Middle frontal gyrus (tissue), 1 donor: Measurements from ENCODE around the gene ACADSB.

Source experiments
- DNase-seq: peaks from one replicate; pipeline ENCODE4 v3.0.0-alpha.2; 2015; ENCODE audit warnings: low spot score; ENCODE audit errors: extremely low spot score

The ACADSB gene

GRCh38 chr10:123008355-123009104 is at the start of gene ACADSB, which contains the start of gene IKZF5:
Gene ACADSB (plus strand): TSS chr10:123009006. CDS start chr10:123009030, 24 bp downstream.
Gene IKZF5 (minus strand): TSS chr10:123008795. CDS start chr10:122998625, 10,170 bp downstream.
- DNase-seq = peak; percentile 91

GRCh38 chr10:122962405-122962804 is 46.4 kb upstream of the ACADSB start:
- no peak for DNase-seq

DNA sequence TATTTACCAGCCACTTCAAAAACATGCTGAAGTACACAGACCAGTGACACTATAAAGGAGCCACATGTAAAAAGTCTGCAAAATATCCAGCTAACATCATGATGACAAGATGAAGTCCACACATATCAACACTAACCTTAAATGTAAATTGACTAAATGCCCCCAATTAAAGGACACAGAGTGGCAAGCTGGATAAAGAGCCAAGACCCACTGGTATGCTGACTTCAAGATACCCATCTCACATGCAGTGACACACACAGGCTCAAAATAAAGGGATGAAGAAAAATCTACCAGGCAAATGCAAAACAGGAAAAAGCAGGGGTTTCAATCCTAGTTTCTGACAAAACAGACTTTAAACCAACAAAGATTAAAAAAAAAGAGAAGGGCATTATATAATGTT is 41.9 kb upstream of the ACADSB start:
- DNase-seq = no peak

GRCh38 chr10:122968698-122969097 is 40.1 kb upstream of the ACADSB start:
- no peak for DNase-seq

- no peak for DNase-seq
These were observed 34.8 kb upstream of the ACADSB start for GRCh38 chr10:122974023-122974422.

DNA sequence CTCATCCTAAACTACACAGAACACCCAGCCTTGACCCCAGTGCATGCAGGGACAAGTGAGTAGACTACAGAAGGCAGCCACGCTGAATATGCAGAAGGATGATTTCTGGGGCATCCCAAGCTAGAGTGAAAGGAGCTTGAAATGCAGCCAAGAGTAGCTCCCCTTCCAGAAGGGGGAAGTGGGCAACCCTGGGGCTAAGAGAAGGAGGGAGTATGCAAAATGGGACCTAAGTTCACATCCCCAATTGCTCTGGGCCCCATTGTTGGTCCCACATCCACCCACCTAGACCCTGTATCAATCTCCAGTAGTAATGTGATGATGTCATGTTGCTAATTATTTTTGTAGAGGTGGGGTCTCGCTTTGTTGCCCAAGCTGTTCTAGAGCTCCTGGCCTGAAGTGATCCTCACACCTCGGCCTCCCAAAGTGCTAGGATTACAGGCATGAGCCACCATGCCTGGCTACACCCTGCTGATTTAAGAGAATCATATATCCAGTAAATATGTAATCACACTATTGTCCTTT is 34.2 kb upstream of the ACADSB start:
- DNase-seq = no peak

DNA sequence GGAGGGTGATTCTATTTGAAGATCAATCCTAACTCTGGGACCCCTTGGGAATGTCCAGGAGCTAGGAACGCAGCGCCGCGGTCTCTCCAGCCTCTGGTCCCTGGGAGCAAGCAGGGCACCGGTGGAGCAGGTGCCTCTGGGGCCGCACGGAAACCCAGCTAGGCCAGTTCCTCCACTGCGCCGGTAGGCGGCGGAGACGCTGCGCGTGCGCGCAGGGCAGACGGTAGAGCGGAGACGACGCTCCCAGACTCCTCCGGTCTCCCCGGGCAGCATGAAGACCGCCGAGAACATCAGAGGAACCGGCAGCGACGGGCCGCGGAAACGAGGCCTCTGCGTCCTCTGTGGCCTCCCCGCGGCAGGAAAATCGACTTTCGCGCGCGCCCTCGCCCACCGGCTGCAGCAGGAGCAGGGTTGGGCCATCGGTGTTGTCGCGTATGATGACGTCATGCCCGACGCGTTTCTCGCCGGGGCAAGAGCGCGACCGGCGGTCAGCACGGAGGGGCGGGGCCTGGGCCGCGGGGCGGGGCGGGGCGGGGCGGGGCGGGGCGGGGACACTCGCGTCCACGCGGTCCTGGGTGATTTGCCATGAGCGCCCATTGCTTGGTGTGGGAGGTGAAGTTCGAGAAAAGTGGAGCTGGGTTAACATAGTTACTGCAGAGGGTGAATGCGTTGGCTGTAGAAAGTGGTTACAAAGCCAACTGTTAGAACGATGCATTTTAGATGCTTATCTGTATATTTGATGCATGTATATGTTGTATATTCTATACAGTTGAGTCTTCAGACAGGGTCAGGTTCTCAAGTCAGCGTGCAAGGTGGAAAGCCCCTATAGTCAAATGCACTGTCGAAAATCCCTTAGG is 28.4 kb upstream of the ACADSB start, which contains the start of gene PSTK:
Gene PSTK (plus strand): TSS at position 193 of the 857 bp plus-strand sequence. CDS start 79 bp downstream, at position 272.
- peak; percentile 76 for DNase-seq

GRCh38 chr10:122981066-122981464 is 27.7 kb upstream of the ACADSB start:
- DNase-seq = no peak

DNA sequence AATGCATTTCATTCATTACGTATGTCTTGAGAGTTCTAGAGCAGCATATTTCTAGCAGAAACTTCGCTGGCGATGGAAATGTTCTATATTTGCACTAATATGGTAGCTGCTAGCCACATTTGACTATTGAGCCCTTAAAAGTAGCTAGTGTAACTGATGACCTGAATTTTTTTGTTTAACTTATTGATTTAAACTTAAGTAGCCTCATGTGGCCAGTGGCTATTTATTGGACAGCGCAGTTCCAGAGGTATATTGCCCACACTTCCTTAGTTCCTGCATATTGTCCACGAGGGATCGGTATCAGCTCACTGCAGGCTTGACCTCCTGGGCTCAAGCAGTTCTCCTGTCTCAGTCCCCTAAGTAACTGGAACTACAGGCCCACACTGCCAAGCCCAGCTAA is 24.9 kb upstream of the ACADSB start:
- DNase-seq = no peak

DNA sequence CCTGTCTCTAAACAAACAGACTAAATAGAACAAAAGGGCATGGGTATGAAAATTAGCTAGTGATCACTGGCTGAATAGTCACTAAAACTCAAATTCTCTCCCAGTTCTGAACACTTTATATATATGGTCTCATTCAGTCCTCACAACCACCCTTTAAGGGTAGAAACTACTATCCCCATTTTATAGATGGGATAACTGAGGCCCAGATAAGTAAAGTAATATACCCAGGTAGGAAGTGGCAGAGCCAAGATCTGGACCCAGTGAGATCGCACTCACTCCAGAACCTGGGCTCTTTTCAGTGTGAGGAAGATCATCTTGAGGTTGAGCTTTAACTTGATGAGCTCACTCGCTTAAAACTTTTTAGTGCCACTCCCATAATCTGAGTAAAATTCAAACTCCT is 24.1 kb upstream of the ACADSB start:
- DNase-seq = no peak

DNA sequence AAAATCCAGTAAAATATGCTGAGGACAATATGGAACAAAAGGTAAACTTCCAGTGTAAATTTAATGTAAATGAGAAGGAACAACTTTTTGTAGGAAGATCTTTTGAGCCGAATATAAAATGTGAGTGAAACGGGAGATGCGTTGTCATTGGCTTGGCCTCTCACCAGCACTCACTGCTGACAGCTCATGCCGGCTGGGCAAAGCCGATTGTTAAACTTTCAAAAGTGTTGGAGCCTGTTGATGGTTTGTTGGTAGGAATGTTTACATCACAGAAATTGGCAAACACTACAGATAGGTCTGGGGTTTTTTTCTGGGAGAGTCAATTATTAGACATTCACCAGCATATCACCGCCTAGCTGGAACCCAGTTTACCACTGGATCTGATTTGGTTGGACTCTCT is 22.5 kb upstream of the ACADSB start:
- DNase-seq = no peak

GRCh38 chr10:122988501-122988900 is 20.3 kb upstream of the ACADSB start:
- DNase-seq = no peak

GRCh38 chr10:122990278-122990677 is 18.5 kb upstream of the ACADSB start:
- DNase-seq = no peak

- DNase-seq = no peak
These were observed 16.7 kb upstream of the ACADSB start for GRCh38 chr10:122992031-122992585.

DNA sequence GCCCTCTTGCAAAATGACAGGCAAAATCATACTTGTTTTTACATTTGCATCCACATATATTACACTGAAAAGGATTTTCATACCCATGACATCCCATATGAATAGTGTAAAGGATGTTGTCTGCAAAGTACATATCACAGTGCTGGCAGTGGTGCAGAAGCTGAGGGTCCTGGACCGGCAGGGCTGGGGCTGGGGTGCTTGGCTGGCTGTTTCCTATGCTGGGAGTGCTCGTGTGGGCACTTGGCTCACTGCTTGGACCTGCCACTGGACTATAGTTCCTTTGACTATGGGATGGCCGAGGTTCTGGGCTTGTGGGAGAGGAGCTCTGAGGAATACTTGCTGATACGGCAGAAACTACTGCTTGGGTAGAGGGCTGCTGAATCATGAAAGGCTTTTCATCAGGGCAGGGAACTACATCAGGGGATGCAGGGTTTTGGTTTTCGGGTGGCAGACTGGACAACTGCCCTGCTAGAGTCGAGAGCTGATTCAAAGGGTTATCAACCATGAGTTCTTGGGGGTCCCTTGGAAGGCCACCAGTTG is 14.9 kb upstream of the ACADSB start:
- no peak for DNase-seq

- DNase-seq = no peak
These were observed 12.9 kb upstream of the ACADSB start for GRCh38 chr10:122995936-122996335.

DNA sequence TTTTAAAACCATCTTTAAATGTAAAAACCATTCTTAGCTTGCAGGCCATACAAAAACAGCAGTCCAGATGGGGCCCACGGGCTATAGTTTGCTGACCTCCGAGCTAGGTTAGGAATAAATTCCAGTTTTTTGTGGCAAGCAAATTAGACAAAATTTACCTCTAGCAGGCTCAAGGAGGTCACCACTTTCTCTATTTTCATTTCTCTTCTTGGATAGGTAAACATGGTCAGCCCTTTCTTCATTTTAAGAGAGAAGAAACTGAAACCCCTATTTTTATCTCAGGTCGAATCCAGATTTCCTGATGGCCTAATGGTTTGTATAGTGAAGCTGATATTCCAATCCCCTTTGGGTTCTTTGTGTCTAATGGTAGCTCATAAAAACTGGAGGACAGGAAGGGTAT is 10.9 kb upstream of the ACADSB start:
- no peak for DNase-seq

DNA sequence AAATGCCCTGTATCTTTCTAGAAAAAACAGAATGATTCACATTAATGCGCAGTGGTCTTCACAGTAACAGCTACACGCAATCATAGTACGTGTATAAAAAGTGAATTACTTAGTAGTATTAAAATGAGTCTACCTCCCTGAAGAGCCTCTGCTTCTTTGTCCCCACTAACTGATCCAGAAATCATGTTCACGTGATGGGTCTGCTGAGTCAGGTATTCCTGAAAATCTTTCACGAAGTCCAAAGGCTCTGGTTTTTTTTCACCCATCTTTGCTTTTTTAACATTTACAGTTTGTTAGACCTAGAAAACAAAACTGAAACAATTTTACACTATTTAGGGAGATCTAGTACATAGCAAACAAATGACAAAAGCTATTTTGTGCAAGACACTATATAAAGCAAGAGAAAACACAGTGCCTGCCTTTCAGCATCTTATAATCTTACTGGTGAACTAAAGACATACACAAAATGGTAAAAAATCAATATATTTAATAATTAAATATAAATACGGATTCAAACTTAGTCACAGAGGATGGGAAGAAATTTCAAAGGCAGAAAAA is 10.4 kb upstream of the ACADSB start:
- DNase-seq = no peak

DNA sequence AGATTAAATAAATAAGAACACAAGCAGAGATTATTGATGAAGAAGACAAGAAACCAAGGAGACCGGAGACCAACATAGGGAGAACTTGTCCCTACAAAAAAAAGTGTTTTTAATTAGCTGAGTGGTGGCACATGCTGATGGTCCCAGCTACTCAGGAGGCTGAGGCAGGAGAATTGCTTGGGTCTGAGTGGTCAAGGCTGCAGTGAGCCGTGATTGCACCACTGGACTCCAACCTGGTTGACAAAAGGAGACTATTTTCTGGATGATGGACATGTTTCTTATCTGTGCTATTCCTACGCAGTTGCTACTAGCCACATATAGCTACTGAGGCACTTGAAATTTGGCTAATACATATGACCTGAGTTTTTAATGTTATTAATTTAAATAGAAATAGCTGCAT is 9.9 kb upstream of the ACADSB start:
- no peak for DNase-seq

DNA sequence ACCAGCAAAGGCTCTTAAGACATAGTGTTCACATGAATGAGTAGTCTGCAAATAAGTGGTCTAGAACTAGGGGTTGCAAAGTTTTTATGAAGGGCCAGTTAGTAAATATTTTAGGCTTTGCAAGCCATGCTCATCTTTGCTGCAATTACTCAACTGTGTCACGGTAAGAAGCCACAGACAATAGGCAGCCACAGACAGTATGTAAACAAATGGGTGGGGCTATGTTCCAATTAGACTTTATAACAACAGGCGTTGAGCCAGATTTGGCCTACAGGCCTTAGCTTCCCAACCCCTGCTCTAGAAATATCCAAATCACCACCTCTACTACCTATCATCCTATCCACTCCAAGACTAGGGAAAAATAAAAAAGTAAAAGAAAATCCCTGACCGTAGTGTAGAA is 9.5 kb upstream of the ACADSB start:
- no peak for DNase-seq

DNA sequence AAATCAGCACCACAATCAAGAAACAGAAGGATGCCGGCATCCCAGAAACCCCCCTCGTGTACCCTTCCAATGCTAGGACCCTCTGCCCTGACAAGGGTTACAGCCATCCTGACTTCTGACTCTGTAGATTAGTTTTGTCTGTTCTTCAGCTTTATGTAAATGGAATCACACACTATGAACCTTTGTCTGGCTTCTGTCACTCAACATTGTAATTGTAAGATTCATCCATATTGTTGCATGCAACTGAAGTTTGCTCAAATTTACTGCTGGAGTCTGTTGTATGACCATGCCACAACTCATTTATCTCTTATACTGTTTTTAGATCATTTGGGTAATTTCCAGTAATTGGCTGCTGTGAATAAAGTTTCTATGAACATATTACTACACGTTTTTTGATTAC is 8.7 kb upstream of the ACADSB start:
- DNase-seq = no peak
